HG02973 (cell line): ENCODE measurements around the gene GTPBP6.
"Not testable (repeated sequence)": the region's sequence is repeated elsewhere in the genome, so short reads cannot be mapped to it uniquely, and the experiment has no call there.

Experiments used
- ATAC-seq: cut with Tn5 transposase; IDR thresholded peaks from one replicate; pipeline ENCODE4 v1.9.1; 2021; ENCODE audit warnings: moderate library complexity; ENCODE audit not compliant: unreplicated experiment

Gene GTPBP6

GRCh38 chrX:318068-318738, 393 bp downstream of the GTPBP6 start:
- peak; percentile 62 for ATAC-seq

GRCh38 chrX:317424-318067, 1.1 kb downstream of the GTPBP6 start:
- ATAC-seq = no peak

GRCh38 chrX:316351-317325, 2.0 kb downstream of the GTPBP6 start:
- ATAC-seq = no peak

GRCh38 chrX:314781-315595, 3.6 kb downstream of the GTPBP6 start:
- ATAC-seq = no peak

GRCh38 chrX:314049-314448, 4.5 kb downstream of the GTPBP6 start:
- no peak for ATAC-seq

GRCh38 chrX:313546-313945, 5.0 kb downstream of the GTPBP6 start:
- no peak for ATAC-seq

GRCh38 chrX:312621-313331, 5.8 kb downstream of the GTPBP6 start:
- ATAC-seq = no peak

GRCh38 chrX:311156-312129, 7.2 kb downstream of the GTPBP6 start:
- no peak for ATAC-seq

- ATAC-seq = no peak
Observed at GRCh38 chrX:310621-311155, 7.9 kb downstream of the GTPBP6 start.

GRCh38 chrX:308821-309520, 9.6 kb downstream of the GTPBP6 start:
- no peak for ATAC-seq

- ATAC-seq = no peak
Observed at GRCh38 chrX:307261-308111, 11.1 kb downstream of the GTPBP6 start.

GRCh38 chrX:306614-307251, 11.9 kb downstream of the GTPBP6 start:
- ATAC-seq = not testable (repeated sequence)

- ATAC-seq = not testable (repeated sequence)
Observed at GRCh38 chrX:305781-306613, 12.6 kb downstream of the GTPBP6 start.

GRCh38 chrX:302975-303374, 15.6 kb downstream of the GTPBP6 start:
- ATAC-seq = no peak

GRCh38 chrX:300334-300733, 18.3 kb downstream of the GTPBP6 start:
- no peak for ATAC-seq

- ATAC-seq = no peak
Observed at GRCh38 chrX:298993-299392, 19.6 kb downstream of the GTPBP6 start.
